Left lobe of liver (tissue), 2 donors: ENCODE data around the gene LHX4. TPM values are rescaled to one million over a fixed set of nuclear protein-coding genes. Genes with fewer than 3 reads are reported as not detected.
"Not testable (repeated sequence)": the region's sequence is repeated elsewhere in the genome, so short reads cannot be mapped to it uniquely, and the experiment has no call there.

ENCODE experiments used
- ATAC-seq: fragments of 200-7000 bp; cut with Tn5 transposase; one replicate; pipeline ENCODE4 v1.9.1; 2020; ENCODE audit warnings: mild to moderate bottlenecking, moderate library complexity
- DNase-seq: peaks from one replicate; pipeline ENCODE4 v3.0.0-alpha.2; 2020; ENCODE audit warnings: low spot score
- total RNA-seq: library from RNA; stranded (reverse); gene quantifications from one replicate; pipeline ENCODE4 v1.2.1, GENCODE V29; 2021
- donor health status: DM: no; HTN: no; CAD: no; lungs with moderate emphysema.
- donor health status: DM: no; HTN: yes; CAD: no.

Gene LHX4
- total RNA-seq, 1 donor from 2014 or later: 0.10 TPM

GRCh38 chr1:180196436-180197003 lies 33.5 kb upstream of the LHX4 start:
- DNase-seq (no peak), ATAC-seq (no peak)

- no peak for DNase-seq
- ATAC-seq: no peak
These were observed 32.8 kb upstream of the LHX4 start for GRCh38 chr1:180197231-180197630.

GRCh38 chr1:180198196-180198595 lies 31.9 kb upstream of the LHX4 start:
- DNase-seq (no peak), ATAC-seq (no peak)

- DNase-seq (no peak), ATAC-seq (no peak)
These were observed 31.5 kb upstream of the LHX4 start for GRCh38 chr1:180198611-180199010.

GRCh38 chr1:180199018-180199417 lies 31.0 kb upstream of the LHX4 start:
- ATAC-seq (no peak), DNase-seq (no peak)

GRCh38 chr1:180201451-180202200 lies 28.4 kb upstream of the LHX4 start:
- ATAC-seq (no peak), DNase-seq (no peak)

GRCh38 chr1:180202588-180202987 lies 27.5 kb upstream of the LHX4 start:
- not testable (repeated sequence) for DNase-seq, ATAC-seq

- DNase-seq: no peak
These were observed 25.8 kb upstream of the LHX4 start for GRCh38 chr1:180204231-180204630.

GRCh38 chr1:180206581-180206980 lies 23.5 kb upstream of the LHX4 start:
- no peak for ATAC-seq
- DNase-seq: no peak

More at GRCh38 chr1:180204231-180204630, 25.8 kb upstream of the LHX4 start:
- ATAC-seq: no peak

GRCh38 chr1:180208264-180208663 lies 21.8 kb upstream of the LHX4 start:
- DNase-seq (no peak), ATAC-seq (no peak)

GRCh38 chr1:180210008-180210620 lies 19.9 kb upstream of the LHX4 start:
- no peak for DNase-seq
- no peak for ATAC-seq

- ATAC-seq (no peak), DNase-seq (no peak)
These were observed 18.8 kb upstream of the LHX4 start for GRCh38 chr1:180211156-180211859.

GRCh38 chr1:180211860-180212229 lies 18.2 kb upstream of the LHX4 start:
- DNase-seq: no peak
- ATAC-seq: no peak

GRCh38 chr1:180213401-180214170 lies 16.5 kb upstream of the LHX4 start:
- DNase-seq (no peak), ATAC-seq (no peak)

GRCh38 chr1:180215856-180216625 lies 14.0 kb upstream of the LHX4 start:
- ATAC-seq (no peak), DNase-seq (no peak)

- DNase-seq (no peak), ATAC-seq (no peak)
These were observed 13.1 kb upstream of the LHX4 start for GRCh38 chr1:180217006-180217405.

- no peak for ATAC-seq
- no peak for DNase-seq
These were observed 11.0 kb upstream of the LHX4 start for GRCh38 chr1:180218806-180219765.

GRCh38 chr1:180219776-180220175 lies 10.3 kb upstream of the LHX4 start:
- ATAC-seq (no peak), DNase-seq (no peak)

GRCh38 chr1:180221462-180221861 lies 8.6 kb upstream of the LHX4 start:
- ATAC-seq (no peak), DNase-seq (no peak)
